RWPE1 (cell line): Measurements from ENCODE around the gene CRACR2A.

Source experiments
- CTCF ChIA-PET: fragments of 350-600 bp; sonication (Branson Sonifier 250); formaldehyde crosslinking; extraction: SDS; loops from one replicate; lab custom pipeline; 2021; lab: Yijun Ruan, JAX
- POLR2A ChIA-PET: fragments of 400-600 bp; formaldehyde crosslinking; extraction: SDS; loops from one replicate; lab custom pipeline; 2020; ENCODE audit warnings: antibody characterized with exemption; ENCODE audit not compliant: low non-redundant PET; lab: Yijun Ruan, JAX
- DNase-seq: peaks from one replicate; pipeline ENCODE4 v3.0.0; 2012; ENCODE audit warnings: low spot score
- H3K27ac ChIP-seq: fragments of 450-650 bp; 2 replicates; pipeline ENCODE4 v1.5.1; 2017
- TF ChIP-seq, protein P1 (sequence below): fragments of 450-650 bp; conservative IDR thresholded peaks from 2 replicates; pipeline ENCODE4 v1.5.1; 2017; ENCODE audit warnings: low read depth, mild to moderate bottlenecking

The CRACR2A gene

DNA sequence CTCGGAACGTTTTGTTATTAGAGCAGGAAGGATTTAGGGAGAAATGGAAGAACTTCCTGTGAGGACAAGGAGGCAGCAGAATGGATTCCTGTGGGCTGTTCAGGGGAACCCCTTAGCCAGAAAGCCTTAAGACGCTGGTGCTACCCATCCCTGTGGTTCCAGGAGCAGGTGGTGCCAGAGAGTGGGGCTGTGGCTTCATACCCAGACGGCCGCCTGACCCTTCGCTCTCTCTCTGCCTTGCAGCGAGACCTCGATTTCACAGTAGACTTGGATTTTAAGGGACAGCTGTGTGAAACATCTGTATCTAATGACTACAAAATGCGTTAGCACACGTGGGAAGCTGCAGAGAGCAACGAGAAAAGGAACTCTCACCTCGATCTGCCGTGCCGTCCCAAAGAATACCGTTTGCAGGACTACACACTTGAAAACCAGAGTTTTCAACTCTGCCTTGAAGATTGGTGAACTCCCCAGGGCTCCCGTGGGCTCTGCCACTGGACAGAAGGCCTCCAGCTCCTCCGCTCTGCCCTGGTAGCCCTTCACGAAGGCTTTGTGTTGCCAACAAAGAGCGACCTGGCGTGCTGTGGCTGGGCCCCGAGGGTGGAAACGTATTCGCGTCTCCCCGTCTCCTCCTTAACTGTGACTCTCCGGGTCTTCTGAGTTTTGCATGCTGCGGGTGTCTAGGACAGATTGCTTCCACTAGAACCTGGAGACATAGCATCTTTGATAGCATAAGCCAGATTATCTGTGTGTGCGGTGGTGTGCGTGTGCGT is 159.9 kb downstream of the CRACR2A start:
- CTCF ChIA-PET, result no interaction called here
- TF ChIP-seq, protein P1, sequence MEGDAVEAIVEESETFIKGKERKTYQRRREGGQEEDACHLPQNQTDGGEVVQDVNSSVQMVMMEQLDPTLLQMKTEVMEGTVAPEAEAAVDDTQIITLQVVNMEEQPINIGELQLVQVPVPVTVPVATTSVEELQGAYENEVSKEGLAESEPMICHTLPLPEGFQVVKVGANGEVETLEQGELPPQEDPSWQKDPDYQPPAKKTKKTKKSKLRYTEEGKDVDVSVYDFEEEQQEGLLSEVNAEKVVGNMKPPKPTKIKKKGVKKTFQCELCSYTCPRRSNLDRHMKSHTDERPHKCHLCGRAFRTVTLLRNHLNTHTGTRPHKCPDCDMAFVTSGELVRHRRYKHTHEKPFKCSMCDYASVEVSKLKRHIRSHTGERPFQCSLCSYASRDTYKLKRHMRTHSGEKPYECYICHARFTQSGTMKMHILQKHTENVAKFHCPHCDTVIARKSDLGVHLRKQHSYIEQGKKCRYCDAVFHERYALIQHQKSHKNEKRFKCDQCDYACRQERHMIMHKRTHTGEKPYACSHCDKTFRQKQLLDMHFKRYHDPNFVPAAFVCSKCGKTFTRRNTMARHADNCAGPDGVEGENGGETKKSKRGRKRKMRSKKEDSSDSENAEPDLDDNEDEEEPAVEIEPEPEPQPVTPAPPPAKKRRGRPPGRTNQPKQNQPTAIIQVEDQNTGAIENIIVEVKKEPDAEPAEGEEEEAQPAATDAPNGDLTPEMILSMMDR, result no peak
- no peak overlapping the region for H3K27ac ChIP-seq
- POLR2A ChIA-PET, result no interaction called here
- no peak for DNase-seq

DNA sequence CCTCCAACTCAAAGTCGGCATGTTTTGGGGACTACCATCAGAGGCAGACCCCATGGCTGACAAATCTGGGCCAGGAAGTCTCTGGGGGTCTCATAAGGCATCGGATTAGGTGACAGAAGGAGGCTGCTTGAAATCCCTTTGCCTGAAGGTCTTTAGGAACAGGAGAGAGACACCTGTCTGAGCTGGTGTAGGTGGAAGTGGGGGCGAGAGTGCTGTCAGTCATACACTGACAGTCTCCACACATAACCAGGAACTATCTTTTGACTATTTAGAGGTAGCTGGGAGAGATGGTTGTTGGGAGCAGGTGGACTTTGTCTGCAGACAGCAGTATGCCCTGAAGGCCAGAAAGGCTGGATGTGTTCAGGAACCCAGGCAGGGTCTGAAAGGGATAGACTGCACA is 163.2 kb downstream of the CRACR2A start:
- POLR2A ChIA-PET, result no interaction called here
- TF ChIP-seq, protein P1, result no peak

DNA sequence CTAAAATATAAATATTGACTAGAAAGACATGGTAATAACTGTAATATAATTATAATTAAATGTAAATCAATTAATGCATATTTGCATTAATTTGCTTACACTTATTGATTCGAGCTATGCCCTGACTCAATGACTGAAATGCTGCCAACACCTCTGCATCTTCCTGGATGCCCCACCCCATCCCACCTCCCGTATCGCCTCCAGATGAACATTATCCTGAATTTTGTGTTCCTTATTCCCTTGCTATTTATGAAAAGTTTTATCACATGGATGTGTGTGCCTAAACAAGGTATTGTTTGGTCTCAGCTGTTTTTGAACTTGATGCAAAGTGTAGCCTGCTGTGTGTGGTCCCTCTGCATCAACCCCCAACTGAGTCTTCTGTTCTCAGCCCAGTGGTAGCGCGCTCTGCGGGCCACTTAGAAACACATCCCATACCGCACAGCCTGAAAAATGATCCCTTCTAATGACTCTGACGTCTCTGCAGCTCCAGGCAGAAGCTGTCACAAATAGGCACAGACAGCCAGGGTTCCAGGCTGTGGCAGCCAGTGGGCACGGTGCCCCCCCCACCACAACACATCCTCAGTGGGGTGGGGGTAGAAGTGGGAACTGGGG is 165.4 kb downstream of the CRACR2A start:
- DNase-seq, result no peak

More for the DNA sequence above, 163.2 kb downstream of the CRACR2A start:
- DNase-seq, result no peak
- CTCF ChIA-PET, result no interaction called here
- H3K27ac ChIP-seq, result no peak overlapping the region

DNA sequence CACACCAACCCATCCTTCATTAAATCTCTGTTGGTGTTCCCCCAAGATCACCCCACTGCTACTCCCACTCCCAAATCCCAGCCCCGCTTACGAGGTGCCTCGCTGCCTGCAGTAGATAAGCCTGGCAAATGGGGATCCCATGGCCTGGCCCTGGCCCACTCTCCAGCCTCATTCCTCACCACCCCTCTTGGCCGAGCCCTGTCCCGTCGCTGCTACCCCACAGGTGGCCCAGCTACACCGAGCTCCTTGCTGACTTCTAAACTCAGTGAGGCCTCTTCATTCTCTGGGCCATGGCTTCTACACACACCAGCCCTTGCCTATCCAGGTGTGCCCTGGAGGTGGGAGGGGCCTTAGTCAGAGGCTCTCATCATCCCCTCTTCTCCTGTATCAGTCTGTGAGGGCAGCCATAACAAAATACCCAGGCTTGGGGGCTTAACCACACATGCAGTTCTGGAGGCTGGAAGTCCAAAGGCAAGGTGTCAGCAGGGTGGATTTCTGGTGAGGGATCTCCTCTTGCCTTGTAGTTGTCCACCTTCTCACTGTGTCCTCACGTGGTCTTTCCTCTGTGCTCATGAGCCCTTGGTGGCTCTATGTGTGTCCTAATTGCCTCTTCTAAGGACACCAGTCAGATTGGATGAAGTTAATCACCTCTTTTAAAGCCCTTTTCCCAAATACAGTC is 169.1 kb downstream of the CRACR2A start:
- ChIA-PET CTCF (no interaction called here), POLR2A (no interaction called here)
- TF ChIP-seq, protein P1, result no peak

More for the DNA sequence above, 165.4 kb downstream of the CRACR2A start:
- TF ChIP-seq, protein P1, result no peak
- no peak overlapping the region for H3K27ac ChIP-seq
- CTCF ChIA-PET, result no interaction called here
- POLR2A ChIA-PET, result no interaction called here

DNA sequence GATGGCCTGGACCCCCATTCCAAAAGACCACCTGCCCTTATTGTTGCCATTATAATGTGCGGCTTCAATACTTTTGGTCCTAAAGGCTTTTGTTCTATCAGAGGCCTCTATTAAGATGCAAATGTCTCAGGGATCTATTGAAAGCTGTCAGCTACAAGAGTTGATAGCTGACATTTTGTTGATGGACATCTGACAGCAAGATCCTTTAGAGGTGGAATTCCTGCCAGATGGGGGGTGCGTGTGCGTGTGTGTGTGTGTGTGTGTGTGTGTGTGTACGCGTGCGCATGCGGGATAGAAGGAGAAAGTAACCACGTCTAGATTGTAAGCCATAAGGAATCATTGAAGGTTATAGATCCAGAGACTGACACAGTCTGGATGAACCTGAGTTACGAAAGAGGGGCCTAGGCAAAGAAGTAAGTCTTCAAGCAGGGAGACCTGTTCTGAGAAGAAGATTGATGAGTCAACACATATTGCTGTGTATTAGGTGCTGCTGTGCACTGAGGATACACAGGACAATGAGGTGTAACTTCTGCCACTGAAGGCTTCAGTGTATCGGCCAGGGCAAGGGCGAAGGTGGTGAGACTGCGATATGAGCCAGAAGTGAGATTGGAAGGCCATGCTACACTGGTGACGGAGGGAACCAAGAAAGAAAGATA is 172.7 kb downstream of the CRACR2A start:
- CTCF ChIA-PET, result interaction anchor here (0.6 kb wide), 1 partner anchor 381 kb away, joined by 3 read pairs; no protein-coding TSS in a partner anchor

More for the DNA sequence above, 169.1 kb downstream of the CRACR2A start:
- no peak for DNase-seq
- H3K27ac ChIP-seq, result no peak overlapping the region

More for the DNA sequence above, 172.7 kb downstream of the CRACR2A start:
- POLR2A ChIA-PET, result no interaction called here
- TF ChIP-seq, protein P1, result no peak
- no peak overlapping the region for H3K27ac ChIP-seq
- DNase-seq, result no peak
